NCI-H2107 (cell line): ENCODE results near the gene KIAA1671.
"Not testable (repeated sequence)": the region's sequence is repeated elsewhere in the genome, so short reads cannot be mapped to it uniquely, and the experiment has no call there.

Source experiments
- DNase-seq: peaks from one replicate; lab custom pipeline; 2025; lab: John Stamatoyannopoulos, UW

The KIAA1671 gene

DNA sequence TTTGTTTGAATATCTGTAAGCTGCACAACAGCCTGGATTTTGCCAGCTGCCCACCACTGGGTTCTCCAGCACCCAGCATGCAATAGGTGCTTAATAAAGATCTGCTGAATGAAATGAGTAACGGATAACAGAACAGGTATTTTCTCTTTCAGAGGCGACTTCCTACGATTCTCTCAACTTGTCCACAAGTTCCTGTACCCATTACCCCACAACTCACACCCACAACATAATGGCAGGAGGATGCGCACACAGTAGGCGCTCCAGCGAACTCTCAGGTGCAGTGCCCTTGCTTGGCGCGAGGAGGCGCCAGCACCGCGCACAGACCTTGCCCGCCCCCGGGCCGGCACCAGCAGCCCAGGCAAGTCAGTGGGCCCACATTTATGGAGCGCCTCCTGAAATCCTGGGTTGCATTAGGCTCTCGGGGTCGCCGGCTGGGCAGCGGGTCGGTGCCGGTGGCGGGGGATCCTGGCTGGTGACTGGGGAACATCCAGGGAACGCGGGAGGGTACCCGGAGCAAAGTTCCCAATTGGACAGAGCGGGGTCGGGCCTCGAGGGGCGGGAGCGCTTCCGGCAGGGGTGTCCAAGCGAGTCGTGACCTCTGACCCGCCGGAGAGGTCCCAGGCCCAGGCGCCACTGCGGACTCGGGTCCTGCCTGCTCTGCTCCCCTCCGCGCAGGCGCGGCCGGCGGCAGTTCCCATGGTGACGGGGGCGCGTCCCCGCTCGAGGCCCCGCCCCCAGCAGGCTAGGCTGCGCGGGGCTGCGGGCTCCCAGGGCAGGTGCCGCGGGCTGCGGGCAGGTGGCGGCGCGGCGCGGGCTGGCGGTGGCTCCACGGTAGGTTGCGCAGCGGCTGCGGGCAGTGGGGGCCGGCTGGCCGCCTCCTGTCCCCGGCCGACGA lies at the start of gene KIAA1671:
KIAA1671 (plus strand) TSS at position 775 of the 895 bp plus-strand sequence. CDS start 75,284 bp downstream, outside the sequence.
- DNase-seq = peak; percentile 37

DNA sequence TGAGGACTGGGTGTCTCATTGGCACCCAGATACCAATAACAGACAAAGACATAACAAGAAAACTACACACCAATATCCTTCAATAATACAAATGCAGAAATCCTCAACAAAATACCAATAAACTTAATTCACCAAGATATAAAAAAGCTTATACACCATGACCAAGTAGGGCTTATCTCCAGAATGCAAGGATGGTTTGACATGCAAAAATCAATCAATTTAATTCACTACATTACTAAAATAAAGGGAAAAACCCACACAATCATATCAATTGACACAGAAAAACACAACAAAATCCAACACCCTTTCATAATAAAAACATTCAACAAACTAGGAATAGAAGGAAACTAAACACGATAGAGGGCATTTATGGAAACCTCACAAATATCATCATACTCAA lies 46.6 kb upstream of the KIAA1671 start:
- DNase-seq = no peak

DNA sequence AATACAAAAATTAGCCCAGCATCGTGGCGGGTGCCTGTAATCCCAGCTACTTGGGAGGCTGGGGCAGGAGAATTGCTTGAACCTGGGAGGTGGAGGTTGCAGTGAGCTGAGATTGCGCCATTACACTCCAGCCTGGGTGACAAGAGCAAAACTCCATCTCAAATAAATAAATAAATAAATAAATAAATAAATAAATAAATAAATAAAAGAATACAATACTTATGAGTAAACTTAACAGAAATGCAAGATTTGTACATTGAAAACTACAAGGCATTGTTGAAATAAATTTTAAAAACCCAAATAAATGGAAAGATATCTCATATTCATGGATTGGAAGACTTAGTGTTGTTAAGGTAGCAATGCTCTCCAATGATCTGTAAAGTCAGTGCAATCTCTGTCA lies 45.4 kb upstream of the KIAA1671 start:
- not testable (repeated sequence) for DNase-seq

DNA sequence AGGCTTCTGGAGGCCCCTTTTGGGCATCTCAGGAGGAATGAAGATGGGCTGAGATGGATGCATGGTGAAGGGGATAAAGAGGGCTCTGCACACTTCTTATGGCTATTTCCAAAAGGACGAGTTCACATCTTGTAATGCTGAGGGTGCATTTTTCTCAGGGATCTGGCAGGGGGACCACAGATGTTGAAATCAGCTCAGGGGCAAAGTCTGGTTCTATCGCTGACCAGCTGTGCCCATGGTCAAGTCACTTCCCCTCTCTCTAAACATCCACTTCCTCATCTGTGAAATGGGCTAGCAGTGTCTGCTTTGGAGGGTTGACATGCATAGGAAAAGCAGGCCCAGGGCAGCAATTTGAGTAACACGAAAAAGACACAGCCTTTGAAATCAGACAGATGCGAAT lies 32.5 kb upstream of the KIAA1671 start:
- DNase-seq = no peak

DNA sequence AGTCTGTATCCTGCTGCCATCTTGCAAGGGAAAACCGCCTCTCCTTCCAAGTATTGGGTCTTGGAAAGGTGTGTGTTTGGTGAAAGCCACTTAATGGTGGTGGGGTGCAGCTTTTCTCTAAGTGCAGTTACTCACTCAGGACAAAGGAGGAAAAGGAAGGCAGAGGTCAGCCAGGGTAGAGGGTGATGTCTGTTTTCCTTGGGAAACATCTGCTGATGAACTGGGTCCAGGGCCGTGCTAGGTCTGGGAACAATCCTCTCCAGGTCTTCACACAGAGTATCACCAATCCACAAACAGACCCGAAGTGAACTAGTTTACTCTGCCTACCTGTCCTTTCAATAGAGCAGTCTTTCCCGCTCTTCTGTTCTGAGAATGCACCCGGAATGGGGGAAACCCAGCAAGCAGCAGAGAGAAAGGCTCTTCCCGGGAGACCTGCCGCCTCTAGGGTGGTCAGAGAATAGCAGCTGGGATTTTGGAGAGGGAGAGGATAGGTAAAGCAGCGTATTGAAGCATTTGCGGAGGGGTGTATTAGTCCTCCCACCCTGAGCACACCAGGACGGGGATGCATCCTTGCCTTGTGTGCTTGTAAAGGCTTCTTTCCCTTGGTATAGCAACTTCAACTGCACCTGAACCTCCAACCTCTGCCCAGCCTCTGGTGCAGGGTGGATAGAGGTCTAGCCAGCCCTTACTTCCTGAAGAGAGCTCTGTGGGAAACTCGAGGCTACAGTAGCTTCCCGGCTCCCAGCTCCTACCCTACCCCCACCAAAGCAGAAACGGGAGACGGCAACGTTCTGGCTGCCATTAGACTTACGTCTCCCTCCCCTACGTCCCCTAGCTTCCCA lies 26.7 kb upstream of the KIAA1671 start:
- no peak for DNase-seq

DNA sequence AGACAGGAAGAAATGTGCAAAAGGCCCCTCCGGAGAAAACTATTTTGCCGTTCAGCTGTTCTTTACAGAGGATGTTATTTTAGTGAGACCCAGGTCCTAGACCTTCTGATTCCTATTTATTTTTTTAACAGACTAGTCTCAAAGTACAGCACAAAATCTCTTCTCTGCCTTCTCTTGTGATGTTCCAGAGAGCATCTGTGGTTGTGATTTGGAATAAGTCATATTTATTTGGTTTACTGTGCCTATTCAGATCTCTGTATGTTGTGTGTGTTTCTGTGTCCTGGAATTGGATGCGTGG lies 26.1 kb upstream of the KIAA1671 start:
- no peak for DNase-seq

DNA sequence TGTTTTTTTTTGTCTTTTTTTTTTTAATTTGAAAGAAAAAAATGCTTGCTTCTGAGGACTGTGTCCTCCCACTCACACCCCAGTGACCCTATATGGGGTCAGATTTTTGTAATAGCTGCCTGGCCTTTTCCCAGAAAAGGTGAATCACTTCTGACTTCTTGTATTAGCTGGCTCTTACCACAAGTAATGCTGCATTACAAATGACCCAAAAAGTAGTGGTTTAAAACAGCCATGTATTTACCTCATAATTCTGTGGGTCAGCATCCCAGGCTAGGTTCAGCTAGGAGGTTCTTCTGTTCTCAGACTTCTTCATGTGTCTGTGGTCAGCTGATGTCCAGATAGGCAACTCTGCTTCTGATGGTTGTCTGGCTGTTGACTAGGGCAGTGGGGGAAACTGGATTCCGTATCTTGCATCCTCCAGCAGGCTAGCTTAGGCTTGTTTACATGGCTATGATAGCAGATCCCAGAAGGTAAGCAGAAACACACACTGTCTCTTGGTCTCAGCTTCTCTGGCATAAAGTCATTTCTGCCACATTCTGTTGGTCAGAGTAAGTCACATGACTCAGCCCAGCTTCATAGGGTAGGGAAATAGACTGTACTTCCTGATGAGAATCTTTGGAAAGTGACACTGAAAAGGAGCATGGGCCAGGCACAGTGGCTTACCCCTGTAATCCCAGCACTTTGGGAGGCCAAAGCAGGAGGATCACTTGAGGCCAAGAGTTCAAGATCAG lies 25.5 kb upstream of the KIAA1671 start:
- DNase-seq = no peak

DNA sequence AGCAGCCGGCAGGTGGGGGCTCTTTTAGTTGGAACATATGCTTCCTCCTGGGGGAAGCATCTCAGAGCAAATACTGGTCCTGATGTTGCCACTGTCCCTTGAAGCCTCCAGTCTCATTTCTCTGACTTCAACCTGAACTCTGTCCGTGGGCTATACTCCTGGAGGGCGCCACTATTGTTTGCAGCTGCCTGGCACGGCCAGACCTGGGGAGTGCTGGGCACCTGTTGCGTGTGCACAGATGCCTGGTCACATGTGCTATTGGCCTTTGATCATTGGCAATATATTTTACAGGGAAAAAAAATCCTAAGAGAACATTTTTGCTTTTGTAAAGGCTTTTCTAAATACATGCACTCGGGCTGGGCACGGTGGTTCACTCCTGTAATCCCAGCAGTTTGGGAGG lies 24.2 kb upstream of the KIAA1671 start:
- DNase-seq = no peak

DNA sequence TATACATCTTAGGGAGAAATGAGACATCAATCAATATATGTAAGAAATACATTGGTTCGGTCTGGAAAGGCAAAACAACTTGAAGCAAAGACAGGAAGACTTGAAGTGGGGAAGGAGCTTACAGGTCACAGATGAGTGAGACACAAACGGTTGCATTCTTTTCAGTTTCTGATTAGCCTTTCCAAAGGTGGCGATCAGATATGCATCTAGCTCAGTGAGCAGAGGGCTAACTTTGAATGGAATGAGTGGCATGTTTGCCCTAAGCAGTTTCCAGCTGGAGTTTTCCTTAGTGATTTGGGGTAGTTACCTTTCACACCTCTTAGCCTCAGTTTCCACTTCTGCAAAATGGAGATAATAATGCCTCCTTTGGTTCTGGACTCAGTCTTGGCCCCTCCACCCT lies 21.8 kb upstream of the KIAA1671 start:
- no peak for DNase-seq

DNA sequence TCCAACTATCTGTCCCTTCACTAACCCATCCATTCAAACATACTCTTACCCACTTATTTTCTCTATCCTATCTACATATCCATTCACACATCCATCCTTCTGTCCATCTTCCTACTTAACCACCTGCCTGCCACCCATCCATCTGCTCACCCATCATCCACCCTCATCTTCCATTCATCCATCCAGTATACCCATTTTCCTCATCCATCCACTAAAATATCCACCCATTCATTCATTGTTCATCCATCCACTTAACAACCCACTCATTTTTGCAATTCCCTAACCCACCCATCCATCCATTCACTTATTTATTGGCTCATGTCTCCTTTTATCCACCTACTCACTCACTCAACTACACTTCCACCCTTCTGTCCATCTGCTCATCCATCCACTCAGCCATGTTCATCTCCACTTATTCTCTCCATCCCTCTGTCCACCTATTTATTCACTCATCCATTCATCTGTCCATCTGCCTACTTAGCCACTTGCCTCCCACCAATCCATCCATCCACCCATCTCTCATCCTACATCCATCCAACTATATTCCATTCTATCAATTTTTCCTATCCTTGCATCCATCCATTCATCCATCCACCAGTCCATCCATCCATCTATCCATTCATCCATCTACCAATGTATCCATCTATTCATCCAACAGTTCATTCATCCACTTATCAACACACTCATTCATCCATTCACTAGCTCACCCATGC lies 16.6 kb upstream of the KIAA1671 start:
- DNase-seq = no peak

DNA sequence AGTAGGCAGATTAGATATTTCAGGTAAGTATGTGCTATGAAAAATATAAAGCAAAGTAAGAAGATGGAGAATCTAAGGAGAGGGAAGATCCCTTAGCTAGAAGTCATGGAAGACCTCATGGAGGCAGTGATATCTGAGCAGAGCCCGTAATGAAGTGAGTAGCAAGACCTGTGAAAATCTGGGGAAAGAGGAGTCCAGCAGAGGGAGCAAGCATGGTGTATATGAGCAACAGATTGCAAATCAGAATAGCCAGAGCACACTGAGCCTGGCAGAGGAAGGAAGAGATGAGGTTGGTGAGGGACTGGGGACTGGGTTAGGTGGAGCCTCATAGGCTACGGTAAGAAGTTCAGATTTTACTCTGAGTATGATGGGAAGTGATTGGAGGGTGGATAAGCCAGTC lies 15.4 kb upstream of the KIAA1671 start:
- no peak for DNase-seq

DNA sequence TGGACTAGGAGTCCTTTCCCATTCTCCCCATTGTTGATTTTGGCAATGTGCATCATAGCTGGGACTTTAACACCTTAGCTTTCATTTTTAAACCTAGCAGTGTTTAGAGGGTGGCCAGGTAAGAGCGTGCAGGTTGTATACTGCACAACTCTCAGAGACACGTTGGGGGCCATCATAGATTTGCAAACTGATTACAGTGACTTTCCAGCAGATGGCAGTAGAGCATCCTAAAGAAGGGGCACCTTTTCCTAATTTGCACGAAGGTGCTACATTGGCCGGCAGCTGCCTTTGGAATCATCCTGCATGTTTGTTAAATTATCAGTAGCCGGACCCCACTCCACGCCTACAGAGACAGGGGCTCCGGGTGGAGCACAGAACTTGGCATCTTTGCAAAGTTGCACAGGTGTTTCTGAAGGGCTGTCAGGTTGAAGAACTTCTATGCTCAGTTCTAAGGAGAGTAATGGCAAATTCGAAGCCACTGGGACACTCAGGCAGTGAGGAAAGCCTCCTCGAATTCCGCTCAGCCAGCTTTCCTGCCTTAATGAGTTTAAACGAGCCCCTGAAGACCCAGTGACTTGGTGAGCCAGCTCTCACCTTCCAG lies 13.7 kb upstream of the KIAA1671 start:
- DNase-seq = peak; percentile 6

DNA sequence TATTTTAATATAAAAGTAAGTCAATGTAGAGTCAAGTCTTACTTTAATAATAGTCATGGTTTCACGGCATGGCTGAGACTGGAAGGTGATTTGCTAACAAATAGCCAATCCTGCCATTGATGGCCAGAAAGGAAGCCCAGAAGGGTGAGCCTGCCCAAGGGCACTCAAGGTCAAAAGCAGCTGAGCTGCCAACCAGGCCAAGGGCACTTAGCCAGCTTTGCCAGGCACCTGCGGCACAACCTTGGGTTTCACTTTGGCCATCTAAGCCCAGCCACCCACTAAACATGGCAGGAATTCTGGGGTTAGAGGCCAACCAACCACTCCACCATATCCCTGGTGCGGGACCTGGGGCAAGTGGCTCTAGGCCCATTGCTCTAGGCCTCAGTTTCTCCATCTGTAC lies 10.2 kb upstream of the KIAA1671 start:
- DNase-seq = no peak

DNA sequence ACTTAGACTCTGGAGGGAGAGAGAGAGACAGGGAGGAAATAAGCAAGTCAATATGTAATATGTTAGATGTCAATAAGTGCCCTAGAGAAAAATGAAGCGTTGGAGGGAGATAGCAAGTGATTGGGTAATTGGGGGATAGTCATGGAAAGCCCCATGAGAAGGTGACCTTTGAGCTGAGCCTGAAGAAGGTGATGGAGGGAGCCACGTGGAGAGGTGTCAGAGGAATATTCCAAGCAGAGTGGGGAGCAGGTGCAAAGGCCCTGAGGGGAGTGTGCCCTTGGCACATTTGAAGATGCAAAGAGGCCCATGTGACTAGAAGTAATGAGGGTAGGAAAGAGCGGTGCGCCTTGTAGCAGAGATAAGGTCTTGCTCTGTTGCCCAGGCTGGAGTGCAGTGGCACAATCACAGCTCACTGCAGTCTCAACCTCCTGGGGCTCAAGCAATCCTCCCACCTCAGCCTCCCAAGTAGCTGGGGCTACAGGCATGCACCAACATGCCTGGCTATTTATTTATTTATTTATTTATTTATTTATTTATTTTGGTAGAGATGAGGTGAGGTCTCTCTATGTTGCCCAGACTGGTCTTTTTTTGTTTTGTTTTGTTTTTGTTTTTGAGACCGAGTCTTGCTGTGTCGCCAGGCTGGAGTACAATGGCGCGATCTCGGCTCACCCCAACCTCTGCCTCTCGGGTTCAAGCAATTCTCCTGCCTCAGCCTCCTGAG lies 8.1 kb upstream of the KIAA1671 start:
- DNase-seq = no peak

DNA sequence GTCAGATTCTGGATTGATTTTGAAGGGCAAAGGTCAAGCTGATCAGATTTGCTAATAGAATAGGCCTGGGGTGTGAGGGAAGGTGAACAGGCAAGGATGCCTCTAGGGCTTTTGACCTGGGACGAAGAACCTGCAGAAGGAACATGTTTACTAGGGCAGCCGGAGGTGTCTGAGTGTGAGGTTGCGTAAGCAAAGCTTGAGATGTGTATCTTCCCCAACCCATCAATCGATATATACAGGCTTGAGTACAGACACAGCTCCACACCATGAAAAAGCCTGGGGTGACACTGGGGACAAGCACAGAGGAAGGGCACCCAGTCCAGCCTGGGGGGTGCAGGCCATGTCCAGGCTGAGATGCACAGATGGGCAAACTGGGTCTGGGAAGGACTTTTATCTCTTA lies 7.1 kb upstream of the KIAA1671 start:
- DNase-seq = no peak

DNA sequence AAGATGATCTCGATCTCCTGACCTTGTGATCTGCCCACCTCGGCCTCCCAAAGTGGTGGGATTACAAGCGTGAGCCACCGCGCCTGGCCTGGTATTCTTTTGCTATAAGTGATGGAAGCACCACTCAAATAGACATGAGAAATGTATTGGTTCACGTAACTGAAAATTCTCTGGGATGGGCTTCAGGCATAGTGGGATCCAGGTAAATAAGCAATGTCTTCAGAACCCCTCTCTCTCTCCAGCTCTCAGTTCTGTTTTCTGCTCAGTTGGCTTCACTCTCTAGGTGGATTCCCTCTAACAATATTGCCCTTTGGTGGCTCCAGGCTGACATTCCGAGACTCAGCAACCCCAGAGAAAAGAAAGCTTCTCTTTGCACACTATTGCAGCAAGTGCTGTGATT lies 5.1 kb upstream of the KIAA1671 start:
- no peak for DNase-seq

DNA sequence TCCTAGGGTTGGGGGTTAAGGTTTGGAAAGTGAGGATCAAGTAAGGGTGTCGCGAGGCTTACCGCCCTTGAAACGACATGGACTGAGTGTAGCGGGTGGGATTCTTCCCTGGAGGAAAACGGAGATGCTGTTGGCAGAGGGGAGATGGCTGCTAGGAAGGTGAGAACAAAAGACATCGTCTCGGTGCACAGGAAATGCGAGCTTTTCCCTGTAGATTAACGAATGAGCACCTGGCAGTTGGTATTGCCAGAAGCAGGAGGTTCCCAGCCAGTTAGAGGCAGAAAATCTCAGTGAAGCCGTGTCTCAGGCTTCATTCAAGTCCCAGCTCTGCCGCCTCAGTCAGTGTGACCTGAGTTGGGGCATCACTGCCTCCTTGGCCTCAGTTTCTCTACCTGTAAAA lies 4.6 kb upstream of the KIAA1671 start:
- peak; percentile 4 for DNase-seq

DNA sequence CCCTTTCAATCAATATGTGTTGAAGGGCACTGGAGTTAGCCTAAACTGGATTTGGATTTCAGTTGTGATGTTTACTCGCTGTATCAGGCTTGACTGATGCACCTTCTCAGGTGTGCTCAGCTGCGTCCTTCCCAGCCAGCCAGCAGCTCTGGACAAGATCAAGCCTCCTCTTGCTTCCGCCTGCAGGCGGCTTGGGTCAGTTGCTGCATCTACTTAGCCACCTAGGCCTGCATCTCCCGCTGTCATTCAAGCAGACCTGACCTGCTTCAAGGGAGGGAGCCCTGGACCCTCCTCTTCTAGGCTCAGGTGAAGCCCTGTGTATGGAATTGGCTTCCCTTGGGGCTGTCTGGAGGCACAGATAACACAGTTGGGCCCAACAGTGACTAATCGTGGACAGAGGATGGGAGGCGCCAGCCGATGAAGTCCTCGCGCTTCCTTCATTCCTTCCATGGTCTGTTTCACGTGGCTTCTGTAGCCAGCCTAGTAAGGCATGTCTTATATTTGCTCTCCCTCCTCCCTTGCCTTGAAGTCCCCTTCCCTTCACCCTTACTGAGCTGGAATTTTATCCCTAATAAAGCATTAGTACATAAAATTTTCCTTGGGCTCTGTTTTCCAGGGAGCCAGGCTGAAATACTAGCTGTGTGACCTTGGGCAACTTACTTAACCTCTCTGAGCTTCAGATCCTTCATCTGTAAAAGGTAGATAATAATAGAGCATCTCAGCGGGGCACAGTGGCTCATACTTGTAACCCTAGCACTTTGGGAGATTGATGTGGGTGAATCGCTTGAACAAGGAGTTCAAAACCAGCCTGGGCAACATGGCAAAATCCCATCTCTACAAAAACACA lies 3.9 kb upstream of the KIAA1671 start:
- no peak for DNase-seq

DNA sequence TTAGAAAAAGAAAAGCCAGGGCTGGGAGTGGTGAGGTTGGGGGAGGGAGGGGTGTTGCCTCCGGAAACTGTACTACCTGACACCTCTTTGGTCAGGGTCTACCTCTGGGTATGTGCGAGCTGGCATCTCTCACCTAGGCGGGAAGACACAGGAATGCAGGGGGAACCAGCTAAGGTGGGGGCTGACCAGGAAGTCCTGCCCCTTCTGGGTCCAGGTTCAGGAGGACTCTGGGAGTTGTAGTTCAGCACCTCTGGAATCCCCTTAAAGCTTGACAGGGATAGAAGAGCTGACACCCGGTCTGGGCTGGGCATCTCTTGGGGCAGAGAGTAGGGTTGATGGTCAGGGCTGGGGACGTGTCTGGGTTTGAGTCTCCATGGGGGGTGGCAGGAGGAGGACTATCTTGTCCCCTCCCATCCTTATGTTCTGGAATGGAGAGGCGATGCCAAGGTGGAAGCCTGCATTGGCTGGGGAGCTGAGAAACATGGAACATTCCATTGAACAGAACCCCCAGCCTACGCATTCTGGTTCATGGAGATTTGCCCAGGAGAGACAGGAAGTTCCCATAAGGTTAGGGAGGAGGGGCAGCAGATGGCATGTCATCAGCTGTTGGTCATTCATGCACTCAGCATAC lies 2.1 kb upstream of the KIAA1671 start:
- DNase-seq = no peak
